ES-I3 (cell line): ENCODE data around the gene NUAK1.
A peak's percentile ranks its signal among the peaks of the same experiment; 100 is the strongest.

Source experiments
- H3K36me3 ChIP-seq: 2 replicates; pipeline ENCODE4 v1.6.1; 2013; ENCODE audit warnings: mild to moderate bottlenecking, low read length, control low read depth, moderate library complexity; ENCODE audit not compliant: insufficient read depth
- H3K4me1 ChIP-seq: 2 replicates; pipeline ENCODE4 v1.6.1; 2013; ENCODE audit warnings: mild to moderate bottlenecking, control low read depth, low read length; ENCODE audit not compliant: insufficient read depth
- H3K9ac ChIP-seq: 2 replicates; pipeline ENCODE4 v1.6.1; 2013; ENCODE audit warnings: low read depth, mild to moderate bottlenecking, low read length, moderate library complexity
- H3K9me3 ChIP-seq: 2 replicates; pipeline ENCODE4 v1.6.1; 2013; ENCODE audit warnings: mild to moderate bottlenecking, low read length, moderate library complexity; ENCODE audit not compliant: control insufficient read depth, insufficient read depth

NUAK1 gene

DNA sequence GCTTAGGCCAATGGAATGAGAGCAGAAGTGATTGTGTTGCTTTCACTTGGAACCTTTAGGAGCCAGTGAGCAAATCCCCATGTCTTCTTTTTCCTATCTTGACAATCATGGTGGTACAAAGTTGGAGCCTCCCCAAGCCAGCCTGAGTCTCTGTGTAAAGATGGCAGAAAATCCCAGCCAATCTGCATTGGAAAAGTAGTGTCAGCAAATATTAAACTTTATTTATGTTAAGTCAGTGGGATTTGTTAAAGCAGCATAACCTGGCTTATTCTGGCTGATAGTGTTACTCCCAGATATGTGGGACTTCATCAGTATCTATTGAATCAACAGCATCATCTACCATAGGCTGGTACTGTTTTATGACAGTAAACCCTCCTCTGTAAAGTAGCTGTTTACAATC lies 2.2 kb upstream of the NUAK1 start:
- Histone ChIP-seq H3K4me1 (peaks cover 39% of the 10 kb centered on the region), H3K36me3 (no peaks in the 10 kb centered on the region), H3K9ac (peak overlapping the region; percentile 62; the same call in 1 of the 2 replicates), H3K9me3 (no peaks in the 10 kb centered on the region)

DNA sequence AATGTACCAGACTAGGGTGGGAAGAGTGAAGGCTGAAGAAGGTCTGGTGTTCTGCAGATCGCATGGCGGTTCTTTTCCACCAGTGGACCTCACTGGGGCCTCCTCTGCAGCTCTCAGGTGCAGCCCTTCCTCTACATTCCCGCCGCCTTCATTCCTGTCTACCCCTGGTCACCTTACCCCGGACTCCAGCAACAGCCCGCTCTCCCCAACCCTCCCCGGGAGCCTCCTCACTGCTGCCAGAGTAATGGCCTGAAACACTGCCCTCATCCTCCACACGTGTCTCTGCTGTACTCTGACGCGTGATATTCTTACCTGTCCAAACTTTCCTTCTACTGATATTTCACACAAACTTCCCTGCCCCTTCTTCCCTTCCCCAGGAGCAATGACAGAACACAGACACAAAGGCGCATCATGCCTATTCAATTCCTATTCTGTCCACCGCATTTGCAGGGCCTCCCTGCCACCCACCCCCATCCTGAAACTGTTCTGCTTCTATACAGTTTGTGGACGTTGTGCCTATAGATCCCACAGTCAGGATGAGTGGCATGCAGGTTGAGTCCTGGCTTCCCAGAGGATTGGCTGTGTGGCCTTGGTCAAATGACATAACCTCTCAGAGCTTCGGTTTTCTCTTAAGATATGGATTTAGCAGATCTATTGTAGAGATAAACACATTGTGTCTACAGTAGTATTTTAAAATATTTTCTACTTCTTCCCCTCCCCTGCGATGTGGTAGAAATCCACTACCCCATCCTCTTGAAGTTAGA lies 1.7 kb upstream of the NUAK1 start:
- no peaks in the 10 kb centered on the region for H3K36me3 ChIP-seq
- no peaks in the 10 kb centered on the region for H3K9me3 ChIP-seq
- peak overlapping the region; percentile 62 for H3K9ac ChIP-seq
- peaks cover 39% of the 10 kb centered on the region for H3K4me1 ChIP-seq

DNA sequence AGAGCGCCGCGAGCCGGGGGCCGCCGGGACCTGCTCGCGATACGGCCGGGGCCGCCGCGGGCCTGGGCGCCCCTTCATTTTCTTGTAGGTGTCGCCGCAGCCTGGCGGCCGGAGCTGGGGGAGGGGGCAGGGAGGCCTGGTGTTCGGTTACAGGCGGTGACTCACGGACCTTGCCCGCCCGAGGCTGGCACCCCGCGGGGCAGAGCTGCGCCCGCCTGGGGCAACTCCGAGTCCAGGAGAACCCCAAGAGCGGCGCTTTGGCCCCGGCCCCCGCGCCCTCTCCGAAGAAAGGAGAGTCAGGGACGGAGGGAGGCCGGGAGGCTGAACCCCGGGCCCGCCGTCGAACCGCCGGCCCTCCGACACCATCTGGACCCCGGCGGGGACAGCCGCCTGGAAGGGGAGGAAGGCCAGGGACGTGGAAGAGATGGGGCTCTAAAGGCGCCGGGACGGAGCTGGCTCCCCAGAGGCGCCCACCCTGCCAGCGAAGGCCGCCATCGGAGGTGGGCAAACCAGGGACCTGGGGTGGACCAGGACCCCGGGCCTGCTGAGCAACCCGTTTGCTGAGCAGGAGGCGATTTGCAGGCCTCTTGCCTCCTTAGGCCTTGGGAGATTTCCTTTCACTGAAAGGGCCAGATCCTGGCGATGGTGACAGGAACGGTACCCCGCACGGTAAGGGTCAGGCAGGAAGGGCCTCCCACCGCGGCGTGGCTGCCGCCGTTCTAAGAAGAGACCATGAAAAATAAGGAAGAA lies 843 bp upstream of the NUAK1 start:
- H3K9ac ChIP-seq = peak overlapping the region; percentile 62
- H3K36me3 ChIP-seq = no peaks in the 10 kb centered on the region
- H3K4me1 ChIP-seq = peaks cover 38% of the 10 kb centered on the region
- no peaks in the 10 kb centered on the region for H3K9me3 ChIP-seq

DNA sequence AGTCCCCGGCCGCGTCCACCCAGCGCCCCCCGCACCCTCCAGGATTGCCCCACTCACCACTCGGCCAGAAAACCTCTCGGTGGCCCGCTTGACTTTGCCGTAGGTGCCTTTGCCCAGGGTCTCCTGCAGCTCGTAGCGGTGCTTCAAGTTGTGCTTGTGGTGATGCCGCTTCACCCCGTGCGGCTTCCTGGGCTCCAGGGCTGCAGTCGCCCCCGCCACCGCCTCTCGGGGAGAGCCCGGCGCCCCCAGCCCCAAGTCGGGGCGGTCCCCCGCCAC lies 459 bp downstream of the NUAK1 start:
- Histone ChIP-seq H3K4me1 (peaks cover 40% of the 10 kb centered on the region), H3K9me3 (no peaks in the 10 kb centered on the region), H3K9ac (peak overlapping the region; percentile 62), H3K36me3 (no peaks in the 10 kb centered on the region)

DNA sequence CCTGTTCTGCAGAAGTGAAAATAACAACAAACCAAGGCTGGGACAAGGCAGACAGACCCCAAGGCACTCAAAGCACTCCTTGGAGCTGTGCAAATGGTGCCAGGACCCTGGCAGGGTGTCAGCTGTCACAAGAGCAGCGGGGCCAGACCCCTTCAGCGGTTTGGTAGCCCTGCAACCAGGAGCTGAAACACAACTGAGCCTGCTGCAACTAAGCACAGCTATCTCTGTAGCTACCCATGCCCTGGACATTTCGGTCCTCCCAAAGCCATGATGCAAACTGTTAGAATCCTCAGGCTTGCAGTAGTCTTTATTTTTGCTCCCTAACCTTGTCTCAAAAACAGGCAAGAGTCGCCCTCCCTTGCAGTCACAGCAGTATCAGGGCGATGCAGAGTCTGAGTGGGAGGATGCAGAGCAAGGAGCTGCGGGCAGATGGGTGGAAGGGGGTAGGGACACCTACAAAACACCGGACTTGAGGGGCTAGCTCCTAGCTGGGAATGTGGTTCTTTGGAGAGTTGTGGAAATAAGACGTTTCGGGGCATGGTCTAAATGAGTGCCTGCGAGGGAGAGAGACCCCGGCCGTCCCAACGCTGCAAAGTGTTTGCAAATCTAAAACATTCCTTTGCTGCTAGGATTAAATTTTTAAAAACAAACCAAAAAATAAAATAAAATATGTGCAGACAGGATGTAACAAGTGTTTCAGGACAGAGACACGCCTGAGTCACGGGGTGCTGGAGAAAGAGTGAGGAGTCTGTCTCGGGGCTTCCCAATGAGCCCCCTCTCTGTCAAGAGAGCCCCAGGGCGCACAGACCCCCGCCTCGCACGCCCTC lies 1.0 kb downstream of the NUAK1 start:
- peak overlapping the region; percentile 62 for H3K9ac ChIP-seq
- no peaks in the 10 kb centered on the region for H3K36me3 ChIP-seq
- H3K9me3 ChIP-seq = no peaks in the 10 kb centered on the region
- H3K4me1 ChIP-seq = peaks cover 41% of the 10 kb centered on the region

DNA sequence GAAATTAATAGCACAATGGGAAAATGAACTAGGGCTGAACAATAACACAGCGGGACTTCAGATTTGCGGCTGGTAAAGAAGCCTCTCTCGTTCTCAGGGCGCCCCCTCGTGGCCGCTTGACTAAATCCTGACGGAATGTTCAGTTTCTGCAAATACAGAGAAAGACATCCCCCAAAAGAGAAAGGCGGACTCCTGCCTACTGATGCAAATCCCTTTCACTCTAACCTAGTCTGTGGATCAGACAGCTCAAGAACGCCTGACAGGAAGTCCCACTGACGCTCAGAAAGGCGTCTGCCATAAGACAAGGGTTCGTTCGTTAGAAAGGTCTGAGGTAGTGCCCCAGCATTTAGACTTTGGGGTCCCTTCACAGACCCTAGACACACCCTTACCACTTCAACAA lies 2.5 kb downstream of the NUAK1 start:
- Histone ChIP-seq H3K9me3 (no peaks in the 10 kb centered on the region), H3K36me3 (no peaks in the 10 kb centered on the region), H3K4me1 (peaks cover 48% of the 10 kb centered on the region), H3K9ac (peak overlapping the region; percentile 11; the same call in 1 of the 2 replicates)

DNA sequence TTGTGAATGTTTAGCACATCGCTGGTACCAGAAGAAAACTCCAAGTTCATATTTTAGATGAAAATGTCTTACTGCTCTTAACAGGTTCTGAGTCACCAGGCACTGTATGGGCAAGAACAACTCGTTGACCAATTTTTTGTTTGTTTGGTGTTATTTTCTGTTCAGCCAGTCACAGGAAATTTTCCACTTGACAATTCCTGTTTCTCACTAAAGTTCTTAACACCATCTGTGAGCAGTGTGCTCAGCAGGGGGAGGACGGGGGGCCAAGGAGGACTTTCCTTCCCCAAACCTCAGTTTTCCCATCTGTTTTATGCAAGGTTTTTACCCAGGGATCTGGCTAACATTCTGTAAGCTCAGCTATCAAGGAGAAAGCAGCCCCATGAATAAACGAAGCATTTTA lies 3.0 kb downstream of the NUAK1 start:
- peak overlapping the region; percentile 3; the same call in 1 of the 2 replicates for H3K9ac ChIP-seq
- H3K9me3 ChIP-seq = no peaks in the 10 kb centered on the region
- no peaks in the 10 kb centered on the region for H3K36me3 ChIP-seq
- peaks cover 44% of the 10 kb centered on the region for H3K4me1 ChIP-seq

DNA sequence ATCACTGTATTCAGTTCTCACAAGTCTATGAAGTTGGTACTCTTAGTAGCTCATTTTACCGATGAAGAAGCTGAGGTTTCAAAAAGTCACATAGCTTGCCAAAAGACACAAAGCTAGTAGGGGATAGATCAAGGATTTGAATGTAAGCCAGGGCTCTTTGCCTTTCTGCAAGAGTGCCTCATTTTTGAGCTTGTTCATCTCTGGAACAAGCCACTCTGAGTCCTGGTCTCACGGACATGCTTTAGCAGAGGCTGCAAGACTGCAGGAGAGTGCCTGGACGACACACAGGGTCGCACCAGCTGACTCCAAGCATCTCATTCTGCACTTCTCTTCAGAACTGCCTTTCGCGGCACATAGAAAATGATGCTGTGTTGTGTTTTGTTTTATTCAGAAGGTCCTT lies 3.7 kb downstream of the NUAK1 start:
- Histone ChIP-seq H3K9me3 (no peaks in the 10 kb centered on the region), H3K36me3 (no peaks in the 10 kb centered on the region), H3K9ac (no peak overlapping the region), H3K4me1 (peaks cover 44% of the 10 kb centered on the region)

DNA sequence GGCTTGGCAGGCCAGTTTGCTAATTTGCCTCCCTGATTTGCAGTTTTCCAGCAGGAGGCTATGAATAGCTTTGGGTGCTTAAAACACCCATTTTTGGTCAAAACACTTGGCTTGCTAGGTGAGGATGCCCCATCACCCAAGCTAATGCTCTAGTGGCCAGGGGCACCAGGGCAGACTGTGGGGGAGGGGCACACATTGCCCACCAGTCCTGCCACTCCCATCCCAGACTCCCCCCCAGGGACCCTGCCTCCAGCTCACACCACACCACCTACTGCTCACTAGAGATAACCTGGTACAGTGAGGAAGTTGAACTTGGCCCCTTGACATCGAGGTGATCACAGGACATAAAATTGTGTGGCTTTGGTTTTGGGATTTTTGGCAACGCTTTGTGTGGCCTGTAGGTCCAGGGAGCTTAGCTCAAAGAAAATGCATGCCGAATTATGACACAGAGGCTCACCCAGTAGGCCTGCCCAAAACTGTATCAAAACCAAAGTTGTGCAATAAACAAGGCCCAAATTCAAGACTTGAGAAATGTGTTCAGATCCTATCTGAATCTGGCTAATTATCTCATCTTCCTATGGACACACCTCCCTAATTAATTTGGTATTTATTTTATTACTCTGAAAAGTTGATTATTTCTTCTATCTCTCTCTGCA lies 4.3 kb downstream of the NUAK1 start:
- Histone ChIP-seq H3K9me3 (no peaks in the 10 kb centered on the region), H3K9ac (no peak overlapping the region), H3K36me3 (no peaks in the 10 kb centered on the region), H3K4me1 (peaks cover 46% of the 10 kb centered on the region)

DNA sequence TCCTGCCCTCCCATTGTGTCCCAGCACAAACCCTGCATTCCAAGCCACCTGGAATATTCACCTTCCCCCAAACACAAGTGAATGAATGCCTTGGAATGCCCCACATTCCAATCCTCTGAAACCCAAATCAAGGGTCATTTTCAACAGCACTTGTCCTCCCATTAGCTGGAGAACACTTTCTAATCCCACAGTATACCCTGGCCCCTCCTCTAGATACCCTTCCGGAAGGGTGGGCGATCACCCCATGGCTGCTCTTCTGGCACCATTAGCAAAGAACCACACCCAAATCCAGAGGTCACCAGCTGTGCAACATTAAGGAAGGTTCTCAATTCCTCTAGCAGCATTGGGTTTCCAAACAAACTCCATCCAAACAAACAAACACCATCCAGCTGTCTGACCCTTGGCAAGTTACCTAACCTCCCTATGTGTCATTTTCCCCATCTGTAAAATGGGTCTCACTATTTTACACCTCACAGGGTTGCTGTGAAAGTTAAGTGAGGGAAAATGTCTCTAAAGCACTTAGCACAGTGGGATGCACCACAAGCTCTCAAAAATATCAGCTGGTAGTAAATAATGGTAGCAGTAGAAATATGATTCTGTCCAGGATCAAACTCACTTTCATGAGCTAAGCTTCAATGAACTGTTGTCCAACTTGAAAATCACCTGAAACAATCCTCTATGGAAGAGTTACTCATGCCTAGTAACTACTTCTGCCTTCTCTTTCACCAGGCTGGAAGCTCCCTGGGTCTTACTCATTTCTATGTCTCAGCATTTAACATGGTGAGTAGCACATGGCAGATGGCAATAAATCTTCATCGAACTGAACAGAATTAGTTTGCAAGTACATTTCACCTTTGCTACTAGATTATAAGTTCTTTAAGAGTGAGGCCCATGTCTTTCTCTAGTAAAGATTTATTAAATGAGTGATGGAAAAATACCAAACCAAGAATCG lies 5.3 kb downstream of the NUAK1 start:
- Histone ChIP-seq H3K9me3 (no peaks in the 10 kb centered on the region), H3K36me3 (no peaks in the 10 kb centered on the region), H3K9ac (no peak overlapping the region), H3K4me1 (peaks cover 56% of the 10 kb centered on the region)

DNA sequence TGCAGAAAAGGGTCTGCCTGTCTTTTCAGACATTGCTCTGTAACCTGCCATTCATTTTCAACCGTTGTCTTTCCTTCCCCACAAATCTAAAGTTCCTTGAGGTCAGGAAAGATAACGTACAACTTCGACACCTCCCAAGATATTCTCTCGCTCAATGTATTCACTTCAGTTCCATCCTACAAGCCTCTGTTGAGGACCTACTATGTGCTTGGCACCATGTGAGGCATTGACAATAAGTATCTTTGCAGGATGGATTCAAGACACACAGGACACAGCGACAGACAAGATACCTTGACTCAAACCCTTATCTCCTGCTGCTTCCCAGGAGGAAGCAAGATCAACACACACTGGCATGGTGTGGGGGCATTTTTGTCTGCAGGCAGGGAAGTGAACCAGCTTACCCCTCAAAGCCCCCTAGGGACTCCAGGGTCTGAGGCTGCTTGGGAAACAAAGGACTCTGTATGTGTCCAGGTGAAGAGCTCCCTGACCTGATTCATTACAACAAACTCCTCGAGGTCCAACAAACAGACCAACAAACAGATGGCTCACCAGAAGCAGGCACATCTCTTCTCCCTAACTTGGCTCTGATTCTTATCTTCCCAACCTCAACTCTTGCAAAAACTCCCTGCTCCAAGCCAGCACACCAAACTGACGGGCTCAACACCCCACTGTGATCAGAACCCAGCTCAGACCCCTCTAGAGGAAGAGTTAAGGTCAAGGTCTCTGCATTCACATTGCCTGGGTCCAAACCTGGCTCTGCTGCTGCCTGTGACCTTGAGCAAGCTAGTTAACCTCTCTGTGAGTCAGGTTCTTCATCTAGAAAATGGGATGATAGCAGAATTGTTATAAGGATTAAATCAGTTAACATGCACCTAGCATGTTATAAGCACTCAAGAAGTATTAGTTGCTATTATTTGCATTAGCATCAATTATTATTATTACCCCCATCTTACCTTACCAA lies 6.3 kb downstream of the NUAK1 start:
- no peak overlapping the region for H3K9ac ChIP-seq
- no peaks in the 10 kb centered on the region for H3K36me3 ChIP-seq
- no peaks in the 10 kb centered on the region for H3K9me3 ChIP-seq
- peaks cover 64% of the 10 kb centered on the region for H3K4me1 ChIP-seq

DNA sequence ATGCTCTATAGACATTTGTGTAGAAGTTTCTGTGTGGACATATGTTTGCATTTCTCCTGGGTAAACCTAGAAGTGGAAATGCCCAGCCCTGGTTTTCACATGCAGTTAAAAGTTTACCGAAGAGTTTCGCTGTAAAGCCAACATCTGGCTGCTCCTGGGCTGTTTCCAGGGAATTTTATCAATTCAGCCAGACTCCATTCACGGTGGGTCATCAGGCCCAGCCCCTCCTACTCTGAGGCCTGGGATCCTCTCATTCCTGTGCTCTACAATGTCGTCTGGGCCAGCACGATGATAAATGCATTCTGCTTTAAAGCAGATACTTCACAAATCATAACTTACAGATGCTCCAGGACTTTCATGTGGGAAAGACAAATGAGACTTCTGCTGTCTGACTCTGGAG lies 7.1 kb downstream of the NUAK1 start:
- Histone ChIP-seq H3K9me3 (no peaks in the 10 kb centered on the region), H3K36me3 (no peaks in the 10 kb centered on the region), H3K4me1 (peaks cover 71% of the 10 kb centered on the region), H3K9ac (no peak overlapping the region)
